ENCODE measurements around the gene MATN3. TPM values are rescaled to one million over a fixed set of nuclear protein-coding genes. Genes with fewer than 3 reads are reported as not detected.
A peak's percentile ranks its signal among the peaks of the same experiment; 100 is the strongest.

The MATN3 gene
- total and polyA plus RNA-seq, 2 donors (not counting 3 experiments of a cell fraction or from before 2014, with no cell fraction given), result 1.8 to 3.4 TPM

DNA sequence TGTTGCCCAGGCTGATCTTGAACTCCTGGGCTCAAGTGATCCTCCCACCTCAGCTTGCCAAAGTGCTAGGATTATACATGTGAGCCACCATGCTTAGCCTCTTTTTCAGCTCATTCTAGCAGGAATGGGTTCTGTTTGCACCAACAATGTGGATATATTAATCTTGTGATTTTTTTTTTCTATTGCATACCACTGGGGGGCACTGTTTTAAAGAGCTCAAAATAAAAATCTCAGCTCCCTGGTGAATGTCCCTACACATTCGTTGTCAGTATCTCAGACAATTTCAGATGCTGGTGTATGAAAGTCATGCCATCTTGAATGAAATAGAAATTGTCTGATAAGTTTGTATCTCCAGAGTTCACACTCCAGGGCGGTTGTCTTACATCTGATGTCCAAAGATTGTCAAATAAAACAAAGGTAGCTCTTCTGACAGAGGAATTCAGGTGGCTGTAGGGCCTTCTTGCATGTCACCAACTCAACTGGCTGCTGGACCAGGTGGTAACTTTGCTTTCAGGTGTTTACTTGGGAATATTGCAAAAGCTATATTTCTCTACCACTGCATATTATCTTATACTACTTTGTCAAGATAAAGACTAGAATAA lies 3.1 kb upstream of the MATN3 start:
- Histone ChIP-seq H3K9me3 (replicated peaks; ENCODE audit: control insufficient read depth, insufficient read depth, low read length) (no peaks in the 10 kb centered on the region), H3K9ac (replicated peaks; ENCODE audit: extremely low read depth, insufficient read depth, low read length) (no peak overlapping the region), H3K4me1 (ENCODE audit: control insufficient read depth, extremely low read depth, insufficient read depth, low read length) (peaks cover 13% of the 10 kb centered on the region), H3K79me2 (ENCODE audit: control insufficient read depth, insufficient read depth, low read length) (no peaks in the 10 kb centered on the region), H3K4me2 (ENCODE audit: insufficient read depth, low read length) (no peak overlapping the region), H3K9me1 (replicated peaks; ENCODE audit: control insufficient read depth, extremely low read depth, insufficient read depth, low read length) (no peaks in the 10 kb centered on the region), H3K4me3 (replicated peaks in 1 of 3; ENCODE audit: insufficient read depth in 1 of 3, low read depth in 1 of 3, low read length in 3 of 3) (no peak overlapping the region), H3K27me3 (ENCODE audit: control insufficient read depth in 2 of 2, insufficient read depth in 2 of 2, low read length in 2 of 2) (peaks cover 0 to 3% of the 10 kb centered on the region in 2 experiments), H4K20me1 (replicated peaks; ENCODE audit: control insufficient read depth, extremely low read depth, insufficient read depth, low read length) (no peaks in the 10 kb centered on the region), H2AFZ (ENCODE audit: low read depth, low read length) (no peak overlapping the region), H3K27ac (ENCODE audit: insufficient read depth, low read depth, low read length) (no peak overlapping the region), H3K36me3 (ENCODE audit: control insufficient read depth in 2 of 2, extremely low read depth in 1 of 2, insufficient read depth in 2 of 2, low read length in 2 of 2) (no peaks in the 10 kb centered on the region)
- intact Hi-C loops (cut with micrococcal nuclease), result loop anchor here (1.0 to 2.0 kb wide), 6 partner anchors 36 to 207 kb away; partner anchors contain the start of genes LAPTM4A and TTC32
- DNase-seq (ENCODE audit: low read depth, low spot score) (peak; percentile 63), FAIRE-seq (peak; percentile 81)
- TF ChIP-seq CTCF (IDR thresholded peaks at IDR 0.05; ENCODE audit: extremely low read depth in 1 of 2, insufficient read depth in 1 of 2, low read depth in 1 of 2, low read length in 2 of 2) (peak; percentile 29 to 44), POLR2AphosphoS5 (IDR thresholded peaks at IDR 0.05; ENCODE audit: insufficient read depth, low read depth, low read length) (no peak)
- TF ChIP-seq, protein P1, sequence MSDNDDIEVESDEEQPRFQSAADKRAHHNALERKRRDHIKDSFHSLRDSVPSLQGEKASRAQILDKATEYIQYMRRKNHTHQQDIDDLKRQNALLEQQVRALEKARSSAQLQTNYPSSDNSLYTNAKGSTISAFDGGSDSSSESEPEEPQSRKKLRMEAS (IDR thresholded peaks at IDR 0.05; ENCODE audit: insufficient read depth, insufficient read length), result no peak
- dilution Hi-C loops (cut with MboI; ENCODE audit: extremely low pct_ligation_motif_present, low sequenced_read_pairs), result no loop called here
- ChIA-PET POLR2A (interaction anchor here (0.5 to 1.9 kb wide), 7 partner anchors 20 to 81 kb away, joined by 3 to 14 read pairs (median 3); partner anchors contain the start of genes LAPTM4A and WDR35), CTCF (interaction anchor here (0.5 to 6.6 kb wide), 57 partner anchors 9 to 668 kb away, joined by 3 to 259 read pairs (median 5); partner anchors contain the start of genes LAPTM4A, SDC1 and WDR35)
- no TSS peak for BruUV-seq (replicated peaks)

All from endothelial cell of umbilical vein (primary cell).